Measurements from ENCODE around the gene TVP23A. TPM values are rescaled to one million over a fixed set of nuclear protein-coding genes. Genes with fewer than 3 reads are reported as not detected.
"Not testable (repeated sequence)": the region's sequence is repeated elsewhere in the genome, so short reads cannot be mapped to it uniquely, and the experiment has no call there.

The TVP23A gene
- total RNA-seq, 2 donors from 2014 or later: 0.22 to 0.69 TPM

GRCh38 chr16:10829390-10830098 is 10.9 kb upstream of the TVP23A start:
- H3K4me3 Mint-ChIP-seq: not testable (repeated sequence)
- peaks cover 10% of the 10 kb centered on the region for H3K27me3 Mint-ChIP-seq

DNA sequence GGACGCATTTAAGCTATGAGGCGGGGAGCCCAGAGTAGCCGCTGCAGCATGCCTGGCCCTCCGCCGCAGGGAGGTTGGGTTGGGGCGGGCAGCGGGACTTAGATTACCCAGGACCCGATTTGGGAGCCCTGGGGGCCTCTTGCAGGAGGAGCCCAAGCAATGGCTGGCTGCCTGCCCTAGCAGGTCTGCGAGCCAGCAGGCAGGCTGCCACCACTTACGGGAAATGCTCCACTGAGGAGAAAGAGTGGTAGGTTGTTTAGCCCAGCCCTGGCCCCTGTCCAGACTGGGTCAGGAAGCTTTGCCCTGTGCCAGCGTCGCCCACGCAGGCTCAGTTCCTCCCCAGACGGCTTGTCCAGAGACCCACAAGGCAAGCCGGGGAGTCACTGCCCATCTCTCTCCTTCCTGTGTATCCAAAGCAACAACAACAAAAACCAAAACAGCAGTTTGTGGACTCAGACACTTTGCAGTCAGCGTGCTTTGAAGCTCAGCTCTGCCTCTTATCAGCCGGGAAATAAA is 10.3 kb upstream of the TVP23A start:
- Mint-ChIP-seq H3K9me3 (no peaks in the 10 kb centered on the region), H3K27me3 (peaks cover 4% of the 10 kb centered on the region), H3K4me1 (no peaks in the 10 kb centered on the region), H3K4me3 (no peak overlapping the region), H3K27ac (no peak overlapping the region), H3K36me3 (ENCODE audit: low read depth) (no peaks in the 10 kb centered on the region)
- no peak for ATAC-seq (replicated peaks)

More at GRCh38 chr16:10829390-10830098, 10.9 kb upstream of the TVP23A start:
- not testable (repeated sequence) for H3K36me3 Mint-ChIP-seq (ENCODE audit: low read depth); ATAC-seq (replicated peaks); H3K4me1 Mint-ChIP-seq; H3K9me3 Mint-ChIP-seq; H3K27ac Mint-ChIP-seq

DNA sequence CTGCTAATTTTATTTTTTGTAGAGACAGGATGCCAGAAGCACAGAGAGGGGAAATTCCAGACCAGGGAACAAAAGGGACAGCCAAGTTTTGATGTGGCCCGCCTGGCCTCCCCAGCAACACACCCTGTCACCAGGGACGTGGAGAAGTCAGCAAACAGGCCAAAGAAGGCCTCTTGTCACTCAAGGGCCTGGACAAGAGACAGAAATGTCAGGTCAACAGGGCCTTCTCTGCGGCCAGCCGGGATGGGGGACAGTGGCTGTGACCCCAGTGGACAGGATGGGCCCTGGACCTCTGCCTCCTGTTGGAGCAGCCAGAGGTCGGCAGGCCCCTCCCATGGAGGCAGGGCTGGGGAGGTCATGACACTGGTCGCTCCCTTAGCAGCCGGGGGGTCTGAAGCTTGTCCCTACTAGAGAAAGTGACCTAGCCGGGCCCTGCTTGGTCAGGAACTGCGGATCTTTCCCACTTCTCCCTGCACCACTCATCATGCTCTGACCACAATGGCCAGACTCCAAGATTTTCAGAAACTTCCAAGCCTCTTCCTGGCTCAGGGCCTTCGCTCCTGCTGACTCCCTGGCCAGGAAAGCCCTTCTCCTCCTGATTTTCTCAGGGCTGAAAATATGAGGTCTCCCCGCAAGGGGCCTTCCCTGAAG is 9.2 kb upstream of the TVP23A start:
- no peak overlapping the region for H3K4me3 Mint-ChIP-seq
- H3K36me3 Mint-ChIP-seq (ENCODE audit: low read depth): no peaks in the 10 kb centered on the region
- no peaks in the 10 kb centered on the region for H3K4me1 Mint-ChIP-seq
- H3K27me3 Mint-ChIP-seq: peaks cover 4% of the 10 kb centered on the region
- no peak for ATAC-seq (replicated peaks)
- no peak overlapping the region for H3K27ac Mint-ChIP-seq
- H3K9me3 Mint-ChIP-seq: no peaks in the 10 kb centered on the region

DNA sequence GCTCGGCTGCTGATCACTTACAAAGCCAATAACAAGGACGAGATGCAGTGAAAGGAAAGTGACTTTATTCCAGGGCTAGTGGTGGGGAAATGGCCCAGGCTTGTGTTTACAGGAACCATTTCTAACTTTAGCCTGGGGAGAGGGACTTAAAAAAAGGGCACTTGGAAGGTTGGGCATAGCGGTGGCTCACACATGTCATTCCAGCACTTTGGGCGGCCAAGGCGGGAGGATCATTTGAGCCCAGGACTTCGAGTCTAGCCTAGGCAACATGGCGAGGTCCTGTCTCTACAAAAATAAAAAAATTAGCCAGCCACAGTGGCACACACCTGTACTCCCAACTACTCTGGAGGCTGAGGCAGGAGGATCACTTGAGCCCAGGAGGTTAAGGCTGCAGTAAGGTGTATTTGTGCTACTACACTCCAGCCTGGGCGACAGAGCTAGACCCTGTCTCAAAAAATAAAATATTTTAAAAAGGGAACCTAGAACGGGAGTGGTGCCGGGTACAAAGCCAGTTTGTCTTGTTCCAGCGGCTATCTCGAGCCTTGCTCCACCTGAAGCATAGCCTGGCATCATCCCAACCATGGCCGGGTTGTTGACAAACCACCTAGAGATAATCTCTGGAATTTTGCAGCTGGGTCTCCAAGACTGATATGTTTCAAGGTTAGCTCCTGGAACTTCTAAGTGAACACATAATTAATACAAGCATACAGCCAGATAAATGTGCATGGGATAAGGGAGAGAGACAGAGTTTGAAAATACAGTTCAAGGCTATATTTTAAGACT is 5.7 kb upstream of the TVP23A start:
- ATAC-seq (replicated peaks): no peak
- H3K27ac Mint-ChIP-seq: no peak overlapping the region
- H3K9me3 Mint-ChIP-seq: no peaks in the 10 kb centered on the region
- H3K4me1 Mint-ChIP-seq: no peaks in the 10 kb centered on the region
- no peaks in the 10 kb centered on the region for H3K36me3 Mint-ChIP-seq (ENCODE audit: low read depth)
- no peaks in the 10 kb centered on the region for H3K27me3 Mint-ChIP-seq
- no peak overlapping the region for H3K4me3 Mint-ChIP-seq

GRCh38 chr16:10822702-10823101 is 4.1 kb upstream of the TVP23A start:
- Mint-ChIP-seq H3K36me3 (ENCODE audit: low read depth) (no peaks in the 10 kb centered on the region), H3K4me3 (no peak overlapping the region), H3K27me3 (peaks cover 2% of the 10 kb centered on the region), H3K27ac (no peak overlapping the region), H3K4me1 (no peaks in the 10 kb centered on the region), H3K9me3 (no peaks in the 10 kb centered on the region)
- ATAC-seq (replicated peaks): no peak

DNA sequence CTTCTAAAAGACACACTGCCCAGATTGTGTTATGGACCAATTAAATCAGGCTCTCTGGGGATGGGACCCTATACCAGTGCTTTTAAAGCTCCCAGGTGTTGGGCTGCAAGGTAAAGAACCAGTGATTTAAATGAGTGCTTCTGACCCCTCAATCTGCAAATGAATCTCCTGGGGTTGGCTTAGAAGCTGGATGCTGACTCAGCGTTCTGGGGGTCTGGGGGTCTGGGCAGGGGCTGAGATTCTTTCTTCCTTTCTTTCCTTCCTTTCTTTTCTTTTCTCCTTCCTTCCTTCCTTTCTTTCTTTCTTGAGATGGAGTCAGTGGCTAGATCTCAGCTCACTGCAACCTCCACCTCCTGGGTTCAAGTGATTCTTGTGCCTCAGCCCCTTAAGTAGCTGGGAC is 2.0 kb upstream of the TVP23A start:
- Mint-ChIP-seq H3K9me3 (no peaks in the 10 kb centered on the region), H3K36me3 (ENCODE audit: low read depth) (no peaks in the 10 kb centered on the region), H3K27me3 (peaks cover 4% of the 10 kb centered on the region), H3K4me1 (no peaks in the 10 kb centered on the region), H3K27ac (no peak overlapping the region), H3K4me3 (no peak overlapping the region)
- ATAC-seq (replicated peaks): no peak

- Mint-ChIP-seq H3K27ac (no peak overlapping the region), H3K9me3 (no peaks in the 10 kb centered on the region), H3K4me3 (no peak overlapping the region), H3K36me3 (ENCODE audit: low read depth) (no peaks in the 10 kb centered on the region), H3K27me3 (peaks cover 7% of the 10 kb centered on the region), H3K4me1 (peaks cover 3% of the 10 kb centered on the region)
- no peak for ATAC-seq (replicated peaks)
These were observed 1.1 kb downstream of the TVP23A start for GRCh38 chr16:10817514-10817913.

- Mint-ChIP-seq H3K4me1 (peaks cover 6% of the 10 kb centered on the region), H3K9me3 (no peaks in the 10 kb centered on the region), H3K27ac (peak overlapping the region; percentile 69), H3K27me3 (peaks cover 7% of the 10 kb centered on the region), H3K36me3 (ENCODE audit: low read depth) (no peaks in the 10 kb centered on the region), H3K4me3 (peak overlapping the region; percentile 22)
- no peak for ATAC-seq (replicated peaks)
These were observed 5.5 kb downstream of the TVP23A start for GRCh38 chr16:10813099-10813455.

GRCh38 chr16:10812312-10813098 is 6.1 kb downstream of the TVP23A start:
- peak overlapping the region; percentile 22 for H3K4me3 Mint-ChIP-seq
- H3K27ac Mint-ChIP-seq: peak overlapping the region; percentile 69
- peaks cover 6% of the 10 kb centered on the region for H3K4me1 Mint-ChIP-seq
- H3K27me3 Mint-ChIP-seq: peaks cover 3% of the 10 kb centered on the region
- peak; percentile 96 for ATAC-seq (replicated peaks)
- H3K9me3 Mint-ChIP-seq: no peaks in the 10 kb centered on the region
- H3K36me3 Mint-ChIP-seq (ENCODE audit: low read depth): no peaks in the 10 kb centered on the region

DNA sequence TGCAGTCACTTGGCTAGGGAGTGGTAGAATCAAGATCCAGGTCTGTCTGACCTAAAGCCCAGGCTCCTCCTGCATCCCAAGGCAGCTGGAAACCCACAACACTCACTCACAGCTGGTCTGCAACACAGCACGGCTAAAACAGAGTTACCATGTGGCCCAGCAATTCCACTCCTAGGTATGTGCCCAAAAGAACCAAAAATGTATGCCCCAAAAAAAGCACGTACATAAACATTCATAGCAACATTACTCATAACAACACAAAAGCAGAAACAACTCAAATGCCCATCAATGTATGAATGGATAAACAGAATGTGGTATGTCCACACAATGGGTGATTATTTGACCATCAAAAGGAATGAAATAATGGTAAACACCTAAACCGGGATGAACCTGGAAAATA is 8.9 kb downstream of the TVP23A start:
- no peak overlapping the region for H3K4me3 Mint-ChIP-seq
- H3K27me3 Mint-ChIP-seq: peaks cover 3% of the 10 kb centered on the region
- no peaks in the 10 kb centered on the region for H3K9me3 Mint-ChIP-seq
- peaks cover 6% of the 10 kb centered on the region for H3K4me1 Mint-ChIP-seq
- no peaks in the 10 kb centered on the region for H3K36me3 Mint-ChIP-seq (ENCODE audit: low read depth)
- ATAC-seq (replicated peaks): no peak
- H3K27ac Mint-ChIP-seq: no peak overlapping the region

GRCh38 chr16:10808850-10809249 is 9.7 kb downstream of the TVP23A start:
- no peak for ATAC-seq (replicated peaks)
- H3K27ac Mint-ChIP-seq: no peak overlapping the region
- H3K4me3 Mint-ChIP-seq: no peak overlapping the region
- no peaks in the 10 kb centered on the region for H3K36me3 Mint-ChIP-seq (ENCODE audit: low read depth)
- H3K9me3 Mint-ChIP-seq: no peaks in the 10 kb centered on the region
- H3K27me3 Mint-ChIP-seq: no peaks in the 10 kb centered on the region
- H3K4me1 Mint-ChIP-seq: peaks cover 6% of the 10 kb centered on the region

DNA sequence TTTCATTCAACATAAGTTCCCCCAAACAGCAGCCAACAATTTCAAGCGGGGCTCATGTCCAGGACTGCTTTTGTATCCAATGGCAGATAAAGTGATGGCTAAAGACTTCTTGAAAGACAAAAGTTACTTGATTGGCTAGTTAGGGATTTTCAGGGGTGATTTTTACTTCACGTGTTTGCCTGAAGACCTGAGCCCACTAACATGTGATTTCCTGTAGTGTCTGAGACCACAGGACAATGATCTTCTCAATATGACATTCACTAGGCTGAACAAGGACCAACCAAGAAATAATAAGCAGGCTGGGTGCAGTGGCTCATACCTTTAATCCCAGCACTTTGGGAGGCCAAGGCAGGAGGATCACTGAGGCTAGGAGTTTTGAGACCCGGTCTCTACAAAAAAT is 10.4 kb downstream of the TVP23A start:
- Mint-ChIP-seq H3K27ac (no peak overlapping the region), H3K4me1 (peaks cover 6% of the 10 kb centered on the region), H3K36me3 (ENCODE audit: low read depth) (no peaks in the 10 kb centered on the region), H3K4me3 (no peak overlapping the region), H3K27me3 (peaks cover 3% of the 10 kb centered on the region), H3K9me3 (no peaks in the 10 kb centered on the region)
- no peak for ATAC-seq (replicated peaks)

DNA sequence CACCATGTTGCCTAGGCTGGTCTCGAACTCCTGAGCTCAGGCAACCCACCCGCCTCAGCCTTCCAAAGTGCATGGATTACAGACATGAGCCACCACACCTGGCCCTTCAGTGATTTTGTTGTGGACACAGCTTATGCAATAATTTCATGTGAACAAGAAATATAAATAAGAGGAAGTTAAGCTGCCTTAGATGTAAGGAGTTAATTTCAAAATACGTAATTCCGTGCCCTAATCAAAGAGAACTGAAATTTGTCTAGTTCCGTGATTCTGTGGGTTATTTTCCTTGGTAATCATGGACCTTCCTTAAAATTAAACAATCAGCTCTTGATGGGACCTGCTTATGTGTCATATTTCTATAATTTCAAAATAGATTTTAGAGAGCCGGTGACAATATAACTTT is 11.9 kb downstream of the TVP23A start:
- Mint-ChIP-seq H3K27me3 (peaks cover 3% of the 10 kb centered on the region), H3K4me1 (no peaks in the 10 kb centered on the region), H3K4me3 (no peak overlapping the region), H3K27ac (no peak overlapping the region), H3K9me3 (no peaks in the 10 kb centered on the region), H3K36me3 (ENCODE audit: low read depth) (no peaks in the 10 kb centered on the region)
- ATAC-seq (replicated peaks): no peak

DNA sequence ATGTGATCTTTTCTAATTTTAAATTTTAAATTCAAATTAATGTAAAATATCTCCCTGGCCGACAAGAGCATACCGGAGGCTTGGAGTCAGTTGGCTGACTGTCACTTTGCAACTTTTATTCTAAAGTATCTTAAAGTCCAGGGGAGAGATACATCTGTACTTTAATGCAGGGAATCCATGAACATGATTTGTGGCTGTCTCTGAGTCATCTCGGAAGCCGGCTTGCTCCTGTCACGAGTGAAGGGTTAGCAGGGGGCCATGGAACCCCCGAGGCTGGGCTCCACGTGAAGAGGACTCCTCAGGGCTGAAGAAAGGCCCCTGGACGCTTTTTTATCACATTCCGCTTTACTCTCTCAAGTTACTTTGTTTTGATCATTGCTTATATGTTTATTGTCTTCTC is 13.3 kb downstream of the TVP23A start:
- Mint-ChIP-seq H3K27ac (no peak overlapping the region), H3K36me3 (ENCODE audit: low read depth) (no peaks in the 10 kb centered on the region), H3K4me3 (no peak overlapping the region), H3K4me1 (no peaks in the 10 kb centered on the region), H3K9me3 (no peaks in the 10 kb centered on the region), H3K27me3 (peaks cover 3% of the 10 kb centered on the region)
- no peak for ATAC-seq (replicated peaks)

All from activated T-helper 17 cell treated with anti-CD3 and anti-CD28 coated beads, Interleukin-2, amount 50 U/mL, for 72 hours (primary cell).